ENCODE measurements around the gene SORCS2.

The SORCS2 gene

DNA sequence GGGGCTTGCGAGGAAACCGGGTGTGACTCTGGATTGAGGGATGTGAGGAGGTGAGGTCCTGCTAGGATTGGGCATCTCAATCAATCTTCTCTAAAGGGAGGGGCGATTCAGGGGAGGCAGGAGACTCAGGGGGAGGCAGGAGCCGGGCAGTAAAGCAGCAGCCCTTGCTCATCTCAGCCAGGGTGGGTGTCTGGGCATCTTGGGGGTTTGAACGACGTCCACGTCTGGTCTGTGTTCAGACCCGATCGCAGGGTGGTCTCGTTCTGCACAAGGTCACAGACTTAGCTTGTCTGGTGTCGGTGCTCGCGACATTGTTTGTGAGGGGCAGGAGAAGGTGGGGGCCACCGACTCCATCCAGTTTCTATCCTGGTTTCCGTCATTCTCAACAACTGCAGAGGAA lies 473.7 kb downstream of the SORCS2 start:
- Histone ChIP-seq H3K27ac (ENCODE audit: low read depth, low read length, poor library complexity, severe bottlenecking) (no peak overlapping the region), H3K36me3 (ENCODE audit: insufficient read depth, low read length) (no peaks in the 10 kb centered on the region), H3K4me2 (ENCODE audit: low read length) (no peak overlapping the region), H3K79me2 (ENCODE audit: insufficient read depth, low read length) (no peaks in the 10 kb centered on the region), H3K27me3 (ENCODE audit: insufficient read depth, low read length) (no peaks in the 10 kb centered on the region), H3K4me3 (ENCODE audit: low read depth, low read length, poor library complexity, severe bottlenecking) (no peak overlapping the region), H3K9ac (ENCODE audit: low read length) (no peak overlapping the region), H3F3A (ENCODE audit: insufficient read depth, low read length) (no peaks in the 10 kb centered on the region), H3K4me1 (ENCODE audit: insufficient read depth, low read length, severe bottlenecking) (no peaks in the 10 kb centered on the region), H3K9me2 (ENCODE audit: low read depth, low read length) (no peaks in the 10 kb centered on the region), H2AFZ (ENCODE audit: low read length) (no peak overlapping the region), H3K9me3 (ENCODE audit: low read length) (no peaks in the 10 kb centered on the region), H4K20me1 (ENCODE audit: insufficient read depth, low read length) (no peaks in the 10 kb centered on the region)
- no peak for TF ChIP-seq CTCF (IDR thresholded peaks at IDR 0.05; ENCODE audit: low read length)
- TF ChIP-seq EZH2 (IDR thresholded peaks at IDR 0.05; ENCODE audit: borderline replicate concordance, low read length), result no peak

GRCh38 chr4:7666744-7667143 lies 474.4 kb downstream of the SORCS2 start:
- Histone ChIP-seq H3K36me3 (ENCODE audit: insufficient read depth, low read length) (no peaks in the 10 kb centered on the region), H3K9me2 (ENCODE audit: low read depth, low read length) (no peaks in the 10 kb centered on the region), H3K79me2 (ENCODE audit: insufficient read depth, low read length) (no peaks in the 10 kb centered on the region), H3K4me3 (ENCODE audit: low read depth, low read length, poor library complexity, severe bottlenecking) (no peak overlapping the region), H3K9me3 (ENCODE audit: low read length) (no peaks in the 10 kb centered on the region), H2AFZ (ENCODE audit: low read length) (no peak overlapping the region), H3K27ac (ENCODE audit: low read depth, low read length, poor library complexity, severe bottlenecking) (no peak overlapping the region), H3F3A (ENCODE audit: insufficient read depth, low read length) (no peaks in the 10 kb centered on the region), H3K4me1 (ENCODE audit: insufficient read depth, low read length, severe bottlenecking) (no peaks in the 10 kb centered on the region), H3K9ac (ENCODE audit: low read length) (no peak overlapping the region), H4K20me1 (ENCODE audit: insufficient read depth, low read length) (no peaks in the 10 kb centered on the region), H3K4me2 (ENCODE audit: low read length) (no peak overlapping the region), H3K27me3 (ENCODE audit: insufficient read depth, low read length) (no peaks in the 10 kb centered on the region)
- TF ChIP-seq EZH2 (IDR thresholded peaks at IDR 0.05; ENCODE audit: borderline replicate concordance, low read length) (no peak), CTCF (IDR thresholded peaks at IDR 0.05; ENCODE audit: low read length) (no peak)

GRCh38 chr4:7668271-7668670 lies 475.9 kb downstream of the SORCS2 start:
- no peak overlapping the region for H2AFZ ChIP-seq (ENCODE audit: low read length)
- TF ChIP-seq CTCF (IDR thresholded peaks at IDR 0.05; ENCODE audit: low read length) (no peak), EZH2 (IDR thresholded peaks at IDR 0.05; ENCODE audit: borderline replicate concordance, low read length) (no peak)
- no peaks in the 10 kb centered on the region for H3K9me2 ChIP-seq (ENCODE audit: low read depth, low read length)
- H3K4me1 ChIP-seq (ENCODE audit: insufficient read depth, low read length, severe bottlenecking), result no peaks in the 10 kb centered on the region
- H3K27me3 ChIP-seq (ENCODE audit: insufficient read depth, low read length), result no peaks in the 10 kb centered on the region
- no peaks in the 10 kb centered on the region for H3K36me3 ChIP-seq (ENCODE audit: insufficient read depth, low read length)
- H3K4me2 ChIP-seq (ENCODE audit: low read length), result no peak overlapping the region
- no peak overlapping the region for H3K4me3 ChIP-seq (ENCODE audit: low read depth, low read length, poor library complexity, severe bottlenecking)
- no peaks in the 10 kb centered on the region for H3K79me2 ChIP-seq (ENCODE audit: insufficient read depth, low read length)
- H3K9ac ChIP-seq (ENCODE audit: low read length), result no peak overlapping the region
- no peaks in the 10 kb centered on the region for H3K9me3 ChIP-seq (ENCODE audit: low read length)
- no peaks in the 10 kb centered on the region for H4K20me1 ChIP-seq (ENCODE audit: insufficient read depth, low read length)
- no peaks in the 10 kb centered on the region for H3F3A ChIP-seq (ENCODE audit: insufficient read depth, low read length)
- no peak overlapping the region for H3K27ac ChIP-seq (ENCODE audit: low read depth, low read length, poor library complexity, severe bottlenecking)

All from OCI-LY1 (cell line).